ENCODE results near the gene FOXP1.

FOXP1 gene

DNA sequence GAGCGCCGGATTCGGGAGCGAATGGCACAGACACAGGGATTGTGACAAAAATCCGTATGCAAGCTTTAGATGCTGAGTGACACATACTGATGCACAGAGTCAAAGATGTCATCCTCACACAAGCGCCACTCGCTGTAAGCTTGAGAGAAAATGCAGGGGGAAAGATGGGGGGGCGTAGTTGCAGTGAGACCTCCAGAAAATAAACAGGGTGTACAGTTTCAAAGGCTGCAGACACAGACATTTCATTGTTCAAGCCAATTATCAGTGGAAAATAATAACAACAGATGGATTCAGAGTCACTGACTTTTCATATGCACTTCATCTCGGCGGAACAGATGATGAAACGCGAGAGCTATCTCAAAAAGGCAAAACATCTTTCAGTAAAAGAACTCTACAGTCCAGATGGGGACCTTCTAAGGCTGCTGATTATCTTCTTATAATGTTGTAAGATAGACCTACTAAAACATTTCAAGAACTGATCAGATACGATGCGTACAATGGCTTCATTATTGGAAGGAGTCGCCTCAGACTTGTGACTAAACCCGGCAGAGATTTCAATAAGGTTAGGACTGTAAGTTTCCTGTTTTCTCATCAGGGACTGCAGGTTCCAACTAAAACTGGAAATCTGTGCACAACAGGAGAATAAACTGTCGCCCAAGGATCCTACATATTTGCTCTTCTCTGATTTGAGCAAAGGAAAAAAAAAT lies 275.4 kb downstream of the FOXP1 start:
- no peak for DNase-seq (ENCODE audit: low read depth in 2 of 2)

DNA sequence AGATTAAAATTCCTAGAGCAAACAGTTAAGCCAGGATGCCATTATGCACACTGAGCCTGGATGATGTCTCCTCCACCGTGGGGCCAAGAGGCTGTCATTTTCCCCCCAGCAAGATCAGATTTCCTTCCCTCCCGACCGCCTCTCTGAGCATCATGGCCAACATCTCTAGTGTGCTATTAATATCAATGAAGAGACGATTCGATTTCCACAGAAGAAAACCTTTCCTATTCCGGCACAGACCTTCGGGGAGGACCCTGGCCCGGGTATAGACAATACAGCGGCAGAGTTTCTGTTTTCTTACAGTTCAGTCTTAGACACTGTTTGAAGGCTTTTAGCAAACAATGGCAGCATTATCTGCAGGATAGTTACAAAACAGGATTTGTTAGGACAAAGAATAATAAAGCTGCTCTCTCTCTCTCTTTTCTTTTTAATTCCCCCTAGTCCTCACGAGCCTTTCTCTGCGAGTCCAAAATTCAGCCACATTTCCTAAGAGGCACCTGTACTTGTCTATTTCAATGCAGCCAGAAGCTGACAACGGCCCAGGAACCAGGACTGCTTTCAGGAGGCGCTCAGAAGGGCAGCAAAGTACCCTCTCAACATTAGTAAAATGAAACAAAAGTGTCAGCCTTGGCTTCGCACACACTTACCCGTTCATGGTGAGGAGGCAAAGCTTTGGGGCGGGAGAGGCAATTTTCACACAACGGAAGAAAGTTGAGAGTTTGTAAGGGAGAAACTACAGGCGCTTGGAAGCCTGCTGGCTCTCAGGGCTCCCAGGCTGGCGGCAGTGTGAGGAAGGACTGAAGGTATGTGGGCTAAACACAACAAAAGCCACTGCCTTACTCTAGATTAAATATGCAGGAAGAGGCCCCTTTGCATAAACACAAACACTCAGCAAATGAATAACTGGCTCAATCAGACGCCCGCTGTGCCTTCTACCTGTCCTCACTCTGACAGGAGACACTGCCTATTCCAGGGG lies 278.0 kb downstream of the FOXP1 start:
- no peak for DNase-seq (ENCODE audit: low read depth in 2 of 2)

DNA sequence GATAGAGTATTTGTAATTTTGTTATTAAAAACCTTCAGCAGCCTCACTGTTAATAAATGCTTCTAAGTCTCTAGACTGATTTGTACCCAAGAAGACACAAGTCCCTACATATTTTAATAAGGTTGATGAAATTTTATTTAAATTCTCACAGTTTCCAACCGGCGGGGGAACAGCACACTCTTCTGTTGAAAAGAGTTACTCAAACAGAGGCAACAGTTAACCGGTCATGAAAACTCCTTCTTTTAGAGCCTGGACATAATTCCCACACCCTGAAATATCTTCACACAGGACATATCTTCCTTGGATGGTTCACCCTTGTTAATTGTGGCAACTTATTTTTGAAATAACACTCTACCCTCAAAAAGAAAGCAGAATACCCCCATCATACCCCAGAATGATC lies 278.8 kb downstream of the FOXP1 start:
- no peak for DNase-seq (ENCODE audit: low read depth in 2 of 2)

- DNase-seq (ENCODE audit: low read depth in 2 of 2): no peak
Measured at GRCh38 chr3:71304247-71304646, 279.3 kb downstream of the FOXP1 start.

DNA sequence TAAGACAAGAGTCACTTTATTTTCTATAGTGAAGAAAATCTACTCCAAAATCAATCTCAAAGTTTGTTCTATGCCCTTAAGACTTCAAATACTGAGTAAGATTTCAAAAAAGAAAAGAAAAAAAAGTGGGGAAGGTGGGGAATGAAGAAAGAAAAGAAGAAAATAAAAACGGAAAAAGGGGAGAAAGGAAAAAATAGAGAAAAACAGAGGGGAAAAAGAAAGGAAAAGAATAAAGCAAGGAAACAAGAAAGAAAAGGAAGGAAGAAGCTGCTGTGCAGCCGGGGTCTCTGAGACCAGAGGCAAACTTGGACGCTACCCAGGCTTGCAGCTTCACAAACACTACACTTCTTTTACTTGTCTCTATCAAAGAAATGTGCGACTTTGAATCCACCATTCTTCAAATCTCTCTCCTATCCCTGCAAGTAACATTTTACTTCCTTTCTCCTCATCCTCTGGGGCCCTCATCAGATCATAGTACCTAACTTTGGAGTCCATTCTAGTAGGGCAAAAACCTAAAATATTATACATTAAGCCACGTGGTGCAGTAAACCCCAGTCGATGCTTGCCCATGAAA lies 279.8 kb downstream of the FOXP1 start:
- no peak for DNase-seq (ENCODE audit: low read depth in 2 of 2)

DNA sequence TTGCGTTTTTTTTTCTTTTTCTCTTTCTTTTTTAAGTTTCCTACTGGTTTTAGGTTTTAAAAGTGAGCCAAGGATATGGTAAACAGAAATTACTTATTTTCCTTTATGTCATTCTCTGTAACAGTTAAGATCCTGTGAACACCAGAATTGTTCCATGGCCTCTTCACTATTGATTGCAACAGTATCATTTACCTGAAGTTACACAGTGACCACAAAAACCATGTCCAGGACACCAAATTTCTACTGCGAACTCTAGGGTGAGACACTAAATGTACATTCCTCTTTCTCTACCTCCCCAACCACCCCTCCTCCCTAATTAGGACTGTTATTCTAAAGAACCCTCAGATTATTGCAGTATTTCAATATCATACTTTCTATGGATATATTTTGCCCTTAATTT lies 280.9 kb downstream of the FOXP1 start:
- DNase-seq (ENCODE audit: low read depth in 2 of 2): no peak

DNA sequence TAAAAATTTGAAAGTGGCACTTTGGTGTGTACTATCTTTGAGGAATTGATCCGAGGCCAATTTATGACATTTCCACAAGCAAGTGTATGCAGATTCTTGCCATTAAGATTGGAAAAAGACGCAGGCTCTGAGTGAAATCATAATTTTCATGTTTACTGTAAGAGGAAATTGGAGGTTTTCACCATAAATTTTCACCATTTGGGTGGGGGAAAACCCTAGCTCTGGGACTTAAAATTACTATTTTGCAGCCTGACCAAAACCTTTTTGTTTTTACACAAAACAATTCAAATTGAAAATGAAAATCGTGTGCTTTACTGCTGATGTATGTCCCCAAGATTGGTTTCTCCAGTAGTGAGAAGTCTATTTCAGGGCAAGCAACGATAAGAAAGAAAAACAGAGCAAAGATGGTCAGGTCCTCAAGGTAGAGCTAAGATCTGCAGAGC lies 282.6 kb downstream of the FOXP1 start:
- DNase-seq (ENCODE audit: low read depth in 2 of 2): no peak

GRCh38 chr3:71299160-71299559 lies 284.4 kb downstream of the FOXP1 start:
- DNase-seq (ENCODE audit: low read depth in 2 of 2): no peak

GRCh38 chr3:71294919-71295318 lies 288.6 kb downstream of the FOXP1 start:
- DNase-seq (ENCODE audit: low read depth in 2 of 2): no peak

- no peak for DNase-seq (ENCODE audit: low read depth in 2 of 2)
Measured at GRCh38 chr3:71290301-71290700, 293.2 kb downstream of the FOXP1 start.

GRCh38 chr3:71288269-71288930 lies 295.1 kb downstream of the FOXP1 start:
- no peak for DNase-seq (ENCODE audit: low read depth in 2 of 2)

- no peak for DNase-seq (ENCODE audit: low read depth in 2 of 2)
Measured at GRCh38 chr3:71285086-71285485, 298.4 kb downstream of the FOXP1 start.

- DNase-seq (ENCODE audit: low read depth in 2 of 2): no peak
Measured at GRCh38 chr3:71282976-71283375, 300.6 kb downstream of the FOXP1 start.

DNA sequence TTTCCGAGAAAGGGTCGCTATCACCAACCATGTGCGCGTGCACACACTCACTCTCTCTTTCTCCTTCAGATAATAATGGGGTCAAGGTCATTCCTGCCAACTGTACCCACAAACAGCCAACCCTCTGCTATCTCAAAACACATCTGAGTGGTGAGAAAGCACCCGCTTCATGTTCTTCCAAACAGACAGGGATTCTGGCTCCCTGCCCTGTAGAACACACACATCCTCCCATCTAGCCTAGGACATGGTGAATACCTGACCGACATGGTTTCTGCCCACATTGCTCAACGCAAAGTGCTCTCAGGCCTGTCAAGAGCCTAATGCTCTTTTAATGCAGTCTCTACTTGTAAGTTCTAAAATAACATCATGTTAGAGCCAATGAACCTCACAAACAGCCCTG lies 302.2 kb downstream of the FOXP1 start:
- no peak for DNase-seq (ENCODE audit: low read depth in 2 of 2)

- DNase-seq (ENCODE audit: low read depth in 2 of 2): no peak
Measured at GRCh38 chr3:71277341-71277740, 306.2 kb downstream of the FOXP1 start.

GRCh38 chr3:71276531-71276930 lies 307.0 kb downstream of the FOXP1 start:
- no peak for DNase-seq (ENCODE audit: low read depth in 2 of 2)

DNA sequence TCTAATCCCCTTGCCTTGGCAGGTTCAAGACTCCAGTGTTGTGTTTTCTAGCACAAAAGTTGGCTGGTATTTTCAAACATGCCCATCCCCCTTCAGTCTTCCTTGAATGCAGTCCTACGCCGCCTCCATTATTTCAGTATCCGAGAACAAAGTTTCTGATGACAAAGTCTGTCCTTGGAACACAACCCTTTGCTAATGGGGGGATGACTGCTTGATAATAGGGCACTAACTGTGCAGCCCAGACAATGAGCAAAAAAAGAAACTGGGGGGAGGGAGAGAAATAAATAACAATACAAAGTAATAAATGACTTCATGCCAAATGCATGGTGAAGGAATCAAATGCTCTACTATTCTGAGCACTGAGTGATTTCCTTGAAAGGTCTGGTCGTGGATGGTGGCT lies 310.1 kb downstream of the FOXP1 start:
- DNase-seq (ENCODE audit: low read depth in 2 of 2): no peak

DNA sequence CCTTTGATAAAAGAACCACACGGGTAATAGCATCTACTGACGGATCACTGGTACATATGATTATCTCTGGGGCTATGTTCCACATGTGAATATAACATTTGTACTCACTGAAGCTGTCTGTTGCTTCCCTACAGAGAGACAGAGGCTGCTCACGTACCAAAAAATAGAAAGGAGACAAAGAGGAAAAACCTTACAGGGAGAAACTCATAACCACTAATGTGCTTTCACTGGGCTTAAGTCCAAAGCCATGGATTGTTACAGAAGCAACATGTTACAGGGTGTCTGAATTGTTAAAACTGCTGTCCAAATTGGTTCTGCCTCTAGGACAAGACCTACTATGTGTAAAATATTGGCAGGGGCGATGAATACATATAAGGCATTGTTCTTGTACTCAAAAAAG lies 311.9 kb downstream of the FOXP1 start:
- DNase-seq (ENCODE audit: low read depth in 2 of 2): peak; percentile 10 to 20

DNA sequence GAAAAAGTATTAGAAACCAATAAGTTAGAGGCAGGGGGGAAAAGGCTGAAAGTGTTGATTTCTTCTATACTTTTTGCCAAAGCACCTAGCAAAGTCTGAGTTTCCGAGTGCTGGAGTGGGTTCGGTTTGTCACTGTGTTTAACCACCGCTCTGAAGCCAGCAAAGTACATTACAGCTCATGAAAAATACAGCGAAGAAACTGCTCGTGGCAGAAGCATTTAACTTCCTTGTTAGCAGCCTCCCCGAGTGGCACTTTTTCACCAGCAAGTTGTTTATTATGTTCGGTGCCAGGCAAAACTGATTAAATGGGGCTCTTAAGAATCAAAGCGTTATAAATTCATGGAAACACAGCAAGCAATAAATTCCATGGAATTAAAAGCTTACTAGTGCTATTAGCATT lies 313.6 kb downstream of the FOXP1 start:
- no peak for DNase-seq (ENCODE audit: low read depth in 2 of 2)

DNA sequence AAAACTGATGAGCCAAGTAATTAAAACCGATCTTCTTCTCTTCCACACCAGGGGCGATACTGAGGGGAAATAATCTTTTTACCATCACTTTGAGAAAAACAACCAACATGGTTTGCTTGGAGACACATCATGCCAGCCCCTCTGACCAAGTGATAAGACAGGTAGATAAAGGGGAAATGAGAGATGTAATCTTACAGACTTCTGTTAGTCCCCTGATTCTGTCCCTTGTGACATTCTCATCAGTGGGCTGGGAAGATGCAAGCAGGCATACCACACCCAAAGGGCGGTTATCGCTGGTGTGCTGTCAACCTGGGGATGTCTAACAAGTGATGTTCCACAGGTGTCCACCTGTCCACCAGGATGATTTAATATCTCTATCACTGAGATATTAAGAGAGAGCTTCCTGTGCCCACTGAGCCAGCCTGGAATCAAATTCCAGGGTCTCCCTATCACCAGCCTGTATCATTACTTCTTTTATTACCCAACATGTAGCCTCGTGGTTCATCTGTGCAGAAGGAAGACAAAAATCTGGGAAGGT lies 315.0 kb downstream of the FOXP1 start:
- no peak for DNase-seq (ENCODE audit: low read depth in 2 of 2)

DNA sequence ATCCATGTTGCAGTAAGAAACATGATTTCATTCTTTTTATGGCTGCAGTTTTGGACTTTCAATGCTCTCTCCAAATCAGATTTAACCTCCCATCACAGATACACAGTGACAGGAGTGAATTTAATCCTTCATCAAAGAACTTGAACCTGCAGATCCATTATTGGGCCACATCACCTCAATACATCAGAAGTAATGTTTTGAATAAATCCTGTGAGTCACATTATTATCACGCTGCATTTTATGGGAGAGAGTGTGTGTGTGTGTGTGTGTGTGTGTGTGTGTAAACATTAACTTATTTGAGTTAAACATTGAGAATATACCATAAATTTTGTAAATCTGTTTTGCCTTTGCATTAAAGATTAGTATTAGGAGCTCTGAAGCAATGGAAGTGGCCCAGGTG lies 316.7 kb downstream of the FOXP1 start:
- DNase-seq (ENCODE audit: low read depth in 2 of 2): no peak

All from fibroblast of skin of left biceps (primary cell).